H1 (cell line): ENCODE measurements around the gene CCL8. TPM values are rescaled to one million over a fixed set of nuclear protein-coding genes. Genes with fewer than 3 reads are reported as not detected.

Experiments
- CTCF ChIA-PET: fragments of 300-600 bp; sonication (Branson Sonifier 250); formaldehyde crosslinking; loops from one replicate; lab custom pipeline; 2021; ENCODE audit not compliant: partially characterized antibody; lab: Charles Lee
- POLR2A ChIA-PET: fragments of 300-600 bp; sonication (Branson Sonifier 250); formaldehyde crosslinking; loops from one replicate; lab custom pipeline; 2021; ENCODE audit warnings: inconsistent platforms; ENCODE audit not compliant: partially characterized antibody; lab: Charles Lee
- DNase-seq, 2 experiments: peaks; one replicate each; pipeline versions ENCODE4 v3.0.0 to v3.0.0-alpha.2; 2010 to 2022; ENCODE audit warnings: low spot score in 2 of 2, low read depth in 1 of 2, mixed read lengths in 1 of 2
- FAIRE-seq: peaks from 2 replicates; lab custom pipeline; 2011; peaks lifted over from hg19 to GRCh38; lab: Jason Lieb, UNC
- H2AFZ ChIP-seq: 2 replicates; pipeline ENCODE4 v1.8.1; 2012; ENCODE audit warnings: low read length, inconsistent platforms
- H2AK5ac ChIP-seq: 2 replicates; pipeline ENCODE4 v1.6.1; 2013; ENCODE audit warnings: low read depth, low read length
- H2BK120ac ChIP-seq: replicated peaks from 2 replicates; pipeline ENCODE3; 2013; ENCODE audit warnings: low read depth, low read length, inconsistent platforms
- H2BK12ac ChIP-seq: 2 replicates; pipeline ENCODE4 v1.6.1; 2013; ENCODE audit warnings: low read depth, low read length
- H2BK15ac ChIP-seq: 2 replicates; pipeline ENCODE4 v1.6.1; 2013; ENCODE audit warnings: low read length
- H2BK20ac ChIP-seq: 2 replicates; pipeline ENCODE4 v1.6.1; 2013; ENCODE audit warnings: low read length
- H2BK5ac ChIP-seq: 2 replicates; pipeline ENCODE4 v1.6.1; 2013; ENCODE audit warnings: low read depth, low read length
- H3K14ac ChIP-seq: 2 replicates; pipeline ENCODE4 v1.6.1; 2013; ENCODE audit warnings: inconsistent platforms; ENCODE audit not compliant: insufficient read length
- H3K18ac ChIP-seq: 2 replicates; pipeline ENCODE4 v1.6.1; 2013; ENCODE audit warnings: low read length; ENCODE audit errors: extremely low read depth
- H3K23ac ChIP-seq: 2 replicates; pipeline ENCODE4 v1.6.1; 2013; ENCODE audit warnings: inconsistent platforms; ENCODE audit not compliant: insufficient read length
- H3K23me2 ChIP-seq: 2 replicates; pipeline ENCODE4 v1.6.1; 2013; ENCODE audit warnings: low read depth, low read length
- H3K27ac ChIP-seq: 2 replicates; pipeline ENCODE4 v1.6.1; 2011; ENCODE audit warnings: low read depth, low read length, inconsistent platforms
- H3K27me3 ChIP-seq, 4 experiments: replicated peaks in 1 of 4; 1 replicate in 1 of 4; 2 replicates in 3 of 4; pipeline versions ENCODE4 v1.6.1 to v1.8.1; 2011 to 2013; ENCODE audit warnings: low read length in 3 of 4, mild to moderate bottlenecking in 3 of 4, inconsistent platforms in 2 of 4, mixed read lengths in 2 of 4, moderate library complexity in 1 of 4; ENCODE audit not compliant: control insufficient read depth in 3 of 4, insufficient read depth in 3 of 4; ENCODE audit errors: extremely low read depth in 1 of 4
- H3K36me3 ChIP-seq, 4 experiments: 2 replicates each; pipeline versions ENCODE4 v1.6.1 to v1.8.1; 2011 to 2013; ENCODE audit warnings: mild to moderate bottlenecking in 4 of 4, low read length in 3 of 4, moderate library complexity in 2 of 4, control low read depth in 1 of 4, inconsistent platforms in 1 of 4; ENCODE audit not compliant: insufficient read depth in 4 of 4, control insufficient read depth in 2 of 4
- H3K4ac ChIP-seq: replicated peaks from 2 replicates; pipeline ENCODE3; 2013; ENCODE audit warnings: low read length, low read depth, mixed read lengths, inconsistent platforms; ENCODE audit not compliant: insufficient read length
- H3K4me1 ChIP-seq, 4 experiments: replicated peaks in 1 of 4; 1 replicate in 1 of 4; 2 replicates in 3 of 4; pipeline versions ENCODE4 v1.6.1 to v1.8.1; 2011 to 2013; ENCODE audit warnings: low read length in 3 of 4, inconsistent platforms in 2 of 4, mixed read lengths in 1 of 4; ENCODE audit not compliant: insufficient read depth in 4 of 4, control insufficient read depth in 3 of 4
- H3K4me2 ChIP-seq, 2 experiments: 2 replicates each; pipeline versions ENCODE4 v1.6.1 to v1.8.1; 2011 to 2013; ENCODE audit warnings: low read depth in 2 of 2, low read length in 2 of 2, control low read depth in 1 of 2, inconsistent platforms in 1 of 2, mild to moderate bottlenecking in 1 of 2; ENCODE audit not compliant: insufficient read depth in 1 of 2
- H3K4me3 ChIP-seq, 4 experiments: fragments of 200-600, 300-600 bp in 1 of 4; sonication (generic), shearing (Covaris generic), sonication (Bioruptor Twin) in 1 of 4; 2 replicates each; pipeline versions ENCODE4 v1.5.1 to v1.8.1; 2011 to 2016; ENCODE audit warnings: low read length in 4 of 4, low read depth in 3 of 4, control low read depth in 2 of 4, inconsistent platforms in 2 of 4, mild to moderate bottlenecking in 2 of 4, mixed read lengths in 1 of 4, moderate library complexity in 1 of 4; ENCODE audit not compliant: insufficient read depth in 2 of 4; ENCODE audit errors: extremely low read depth in 1 of 4
- H3K56ac ChIP-seq: replicated peaks from 2 replicates; pipeline ENCODE3; 2013; ENCODE audit warnings: low read depth, mild to moderate bottlenecking, mixed read lengths, low read length, inconsistent platforms; ENCODE audit not compliant: insufficient read length
- H3K79me1 ChIP-seq: 2 replicates; pipeline ENCODE4 v1.6.1; 2013; ENCODE audit warnings: low read depth, low read length, control low read depth
- H3K79me2 ChIP-seq, 2 experiments: 2 replicates each; pipeline versions ENCODE4 v1.6.1 to v1.8.1; 2012 to 2013; ENCODE audit warnings: low read length in 2 of 2, mild to moderate bottlenecking in 2 of 2, inconsistent platforms in 1 of 2; ENCODE audit not compliant: insufficient read depth in 2 of 2, control insufficient read depth in 1 of 2
- H3K9ac ChIP-seq, 4 experiments: replicated peaks in 1 of 4; 1 replicate in 1 of 4; 2 replicates in 3 of 4; pipeline versions ENCODE4 v1.6.1 to v1.8.1; 2011 to 2013; ENCODE audit warnings: low read depth in 3 of 4, low read length in 3 of 4, control low read depth in 2 of 4, mild to moderate bottlenecking in 2 of 4, moderate library complexity in 2 of 4, inconsistent platforms in 1 of 4; ENCODE audit errors: extremely low read depth in 1 of 4
- H3K9me3 ChIP-seq, 2 experiments: 2 replicates each; pipeline versions ENCODE4 v1.6.1 to v1.8.1; 2012 to 2013; ENCODE audit warnings: mild to moderate bottlenecking in 2 of 2, moderate library complexity in 2 of 2, control low read depth in 1 of 2, inconsistent platforms in 1 of 2, low read depth in 1 of 2, low read length in 1 of 2, mixed read lengths in 1 of 2; ENCODE audit not compliant: insufficient read depth in 2 of 2
- H4K20me1 ChIP-seq, 2 experiments: replicated peaks in 1 of 2; 2 replicates each; pipeline versions ENCODE3 to v1.8.1; 2011 to 2013; ENCODE audit warnings: inconsistent platforms in 2 of 2, low read length in 2 of 2, mild to moderate bottlenecking in 1 of 2; ENCODE audit not compliant: insufficient read depth in 2 of 2, control insufficient read depth in 1 of 2
- H4K5ac ChIP-seq: 2 replicates; pipeline ENCODE4 v1.6.1; 2013; ENCODE audit warnings: low read length, low read depth, mixed read lengths, inconsistent platforms; ENCODE audit not compliant: insufficient read length
- H4K8ac ChIP-seq: 2 replicates; pipeline ENCODE4 v1.8.0; 2013; ENCODE audit warnings: mild to moderate bottlenecking, moderate library complexity, low read length, inconsistent platforms; ENCODE audit not compliant: insufficient read depth; ENCODE audit errors: extremely low read depth
- H4K91ac ChIP-seq: replicated peaks from 2 replicates; pipeline ENCODE3; 2013; ENCODE audit warnings: low read length, mixed read lengths, inconsistent platforms; ENCODE audit not compliant: insufficient read length
- EZH2 ChIP-seq: fragments of 200-600 bp; sonication (generic); IDR thresholded peaks from 2 replicates; pipeline ENCODE4 v1.7.1; 2012; ENCODE audit warnings: low read depth, mild to moderate bottlenecking, moderate library complexity, low read length, inconsistent platforms; ENCODE audit not compliant: severe bottlenecking
- HDAC2 ChIP-seq, 2 experiments: fragments of 300-600 bp in 1 of 2; sonication (generic) in 1 of 2; IDR thresholded peaks; 2 replicates each; pipeline ENCODE4 v1.6.1; 2011 to 2012; ENCODE audit warnings: low read depth in 2 of 2, low read length in 2 of 2, mild to moderate bottlenecking in 2 of 2, moderate library complexity in 2 of 2, borderline replicate concordance in 1 of 2, inconsistent platforms in 1 of 2
- KDM1A ChIP-seq: fragments of 200-600, 300-600 bp; sonication (generic); IDR thresholded peaks from 2 replicates; pipeline ENCODE4 v1.7.1; 2016; ENCODE audit warnings: mild to moderate bottlenecking, low read length, borderline replicate concordance
- POLR2A ChIP-seq, 2 experiments: IDR thresholded peaks; 1 replicate in 1 of 2; 2 replicates in 1 of 2; pipeline ENCODE4 v1.6.1; 2011; ENCODE audit warnings: low read depth in 2 of 2, low read length in 2 of 2, mild to moderate bottlenecking in 2 of 2; ENCODE audit errors: control extremely low read depth in 1 of 2
- POU5F1 ChIP-seq: IDR thresholded peaks from 2 replicates; pipeline ENCODE4 v1.6.1; 2011; ENCODE audit warnings: low read depth, mild to moderate bottlenecking, low read length, moderate library complexity
- RBBP5 ChIP-seq: IDR thresholded peaks from 2 replicates; pipeline ENCODE4 v1.7.1; 2012; ENCODE audit warnings: low read depth, mild to moderate bottlenecking, inconsistent platforms, low read length, moderate library complexity, borderline replicate concordance
- RFX5 ChIP-seq: IDR thresholded peaks from 2 replicates; pipeline ENCODE4 v1.6.1; 2011; ENCODE audit warnings: low read depth, low read length, improper control_type of control experiment, borderline replicate concordance
- RXRA ChIP-seq: IDR thresholded peaks from 2 replicates; pipeline ENCODE4 v1.6.1; 2011; ENCODE audit warnings: low read depth, mild to moderate bottlenecking, low read length, moderate library complexity; ENCODE audit not compliant: insufficient read depth
- SIN3A ChIP-seq, 2 experiments: IDR thresholded peaks in 1 of 2; conservative IDR thresholded peaks in 1 of 2; 2 replicates each; pipeline ENCODE4 v1.6.1; 2011 to 2012; ENCODE audit warnings: low read length in 2 of 2, improper control_type of control experiment in 1 of 2, low read depth in 1 of 2, mild to moderate bottlenecking in 1 of 2
- TCF12 ChIP-seq: IDR thresholded peaks from 2 replicates; pipeline ENCODE4 v1.6.1; 2011; ENCODE audit warnings: low read depth, mild to moderate bottlenecking, low read length
- USF2 ChIP-seq: IDR thresholded peaks from 2 replicates; pipeline ENCODE4 v1.6.1; 2011; ENCODE audit warnings: low read length, improper control_type of control experiment
- WGBS, 2 experiments: shearing (Covaris generic) in 1 of 2; methylation state at CpG; one replicate each; pipeline versions ENCODE4 v1.1.6 to v1.1.7; 2013 to 2015; ENCODE audit warnings: low lambda C conversion rate in 2 of 2, mixed read lengths in 2 of 2, inconsistent platforms in 1 of 2, low coverage in 1 of 2, missing lambda C conversion rate in 1 of 2; ENCODE audit not compliant: insufficient replicate concordance in 2 of 2, insufficient coverage in 1 of 2, insufficient read length in 1 of 2; ENCODE audit errors: extremely low coverage in 1 of 2, missing lambda C conversion rate in 1 of 2; 5-methylcytosine and 5-hydroxymethylcytosine counted together
- polyA plus RNA-seq, 7 experiments: library from polyadenylated mRNA; depleted of rRNA in 3 of 7; stranded (reverse) in 5 of 7; unstranded in 2 of 7; fragments of >200 nt in 5 of 7; fragments of 200-250 nt in 2 of 7; gene quantifications; 1 replicate in 5 of 7; 2 replicates in 1 of 7; 4 replicates in 1 of 7; pipeline versions ENCODE4 v1.2.1 to v1.2.3, GENCODE V29; 2011 to 2013; ENCODE audit warnings: missing spikeins in 2 of 7, mixed read lengths in 2 of 7
- total RNA-seq: library from RNA; stranded (reverse); fragmentation: NEBNext Ultra II Directional; extraction: Animal tissue kit (Norgen Biotek cat#: 25700); gene quantifications from 2 replicates; pipeline ENCODE4 v1.2.1, GENCODE V29; 2021

CCL8 gene
- total and polyA plus RNA-seq, 2 of the 8 experiments (the other 6 are each of a cell fraction or from before 2014, with no cell fraction given): not detected

- H3K18ac ChIP-seq: no peak overlapping the region
- H2BK120ac ChIP-seq: no peak overlapping the region
- no peak overlapping the region for H2AFZ ChIP-seq
- H3K36me3 ChIP-seq: no peaks in the 10 kb centered on the region
- 91% methylated on average over 3 of the region's 3 CpGs; no CpG with 5 or more reads in 1 of the 2 experiments for WGBS, 2 experiments
- H4K91ac ChIP-seq: no peak overlapping the region
- no peak overlapping the region for H3K4me2 ChIP-seq
- FAIRE-seq: no peak
- no peak overlapping the region for H2AK5ac ChIP-seq
- POLR2A ChIA-PET: no interaction called here
- H2BK15ac ChIP-seq: no peak overlapping the region
- H2BK12ac ChIP-seq: no peak overlapping the region
- DNase-seq: no peak
- no peaks in the 10 kb centered on the region for H4K20me1 ChIP-seq
- no peaks in the 10 kb centered on the region for H3K9me3 ChIP-seq
- CTCF ChIA-PET: interaction anchor here (0.9 to 1.8 kb wide), 5 partner anchors 11 to 653 kb away, joined by 3 to 12 read pairs (median 4); no protein-coding TSS in a partner anchor
- H4K5ac ChIP-seq: no peak overlapping the region
- H3K4me1 ChIP-seq: no peaks in the 10 kb centered on the region
- no peaks in the 10 kb centered on the region for H3K27me3 ChIP-seq
- no peaks in the 10 kb centered on the region for H3K79me1 ChIP-seq
- H3K4me3 ChIP-seq: no peak overlapping the region
- H3K27ac ChIP-seq: no peak overlapping the region
- no peak overlapping the region for H3K23ac ChIP-seq
- H3K4ac ChIP-seq: no peak overlapping the region
- H3K56ac ChIP-seq: no peak overlapping the region
- no peak overlapping the region for H2BK5ac ChIP-seq
- no peak overlapping the region for H3K14ac ChIP-seq
- H4K8ac ChIP-seq: no peak overlapping the region
- no peak overlapping the region for H3K9ac ChIP-seq
- H3K79me2 ChIP-seq: no peaks in the 10 kb centered on the region
- no peak overlapping the region for H2BK20ac ChIP-seq
- no peaks in the 10 kb centered on the region for H3K23me2 ChIP-seq
- TF ChIP-seq TCF12: no peak
- TF ChIP-seq KDM1A: no peak
- no peak for TF ChIP-seq RBBP5
- no peak for TF ChIP-seq SIN3A (conservative IDR thresholded peaks at IDR 0.05 in 1 of 2, IDR thresholded peaks at IDR 0.05 in 1 of 2; ENCODE audit: low read depth in 1 of 2, low read length in 2 of 2)
- no peak for TF ChIP-seq EZH2
- TF ChIP-seq RFX5: no peak
- TF ChIP-seq RXRA: no peak
- TF ChIP-seq HDAC2 (IDR thresholded peaks at IDR 0.05; ENCODE audit: borderline replicate concordance in 1 of 2, low read depth in 2 of 2, low read length in 2 of 2): no peak
- TF ChIP-seq POLR2A (IDR thresholded peaks at IDR 0.05; ENCODE audit: control extremely low read depth in 1 of 2, low read depth in 2 of 2, low read length in 2 of 2): no peak
- no peak for TF ChIP-seq POU5F1
- no peak for TF ChIP-seq USF2
Observed at GRCh38 chr17:34339138-34339770, 20.0 kb downstream of the CCL8 start.
